Stimulated activated CD8-positive, alpha-beta memory T cell treated with anti-CD3 and anti-CD28 coated beads, Interleukin-12 subunit alpha, Interleukin-12 subunit beta, amount 100 ng/mL, for 24 hours (primary cell): ENCODE measurements around the gene TRPV4.

Experiments
- DNase-seq: peaks from one replicate; pipeline ENCODE4 v3.0.0-alpha.2; 2020; ENCODE audit errors: extremely low read depth

TRPV4 gene

GRCh38 chr12:109828754-109829511 lies 4.3 kb downstream of the TRPV4 start:
- DNase-seq = no peak

GRCh38 chr12:109827566-109828550 lies 5.3 kb downstream of the TRPV4 start:
- DNase-seq = no peak

GRCh38 chr12:109827080-109827479 lies 6.1 kb downstream of the TRPV4 start:
- DNase-seq = no peak

DNA sequence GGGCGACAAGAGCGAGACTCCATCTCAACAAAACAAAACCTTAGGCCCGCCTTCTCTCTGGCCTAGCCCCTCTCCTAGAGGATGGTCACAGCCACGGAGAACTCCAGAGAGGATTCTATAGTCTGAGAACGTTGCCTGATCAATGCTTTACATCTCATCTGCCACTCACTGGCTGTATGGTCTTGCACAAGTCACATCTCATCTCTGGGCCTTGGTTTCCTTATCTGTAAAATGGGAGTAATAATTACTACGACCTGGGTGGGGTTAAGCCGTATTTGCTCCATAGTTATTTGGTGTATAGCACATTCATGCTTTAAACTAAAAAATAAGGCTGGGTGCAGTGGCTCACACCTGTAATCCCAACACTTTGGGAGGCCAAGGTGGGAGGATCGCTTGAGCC lies 8.5 kb downstream of the TRPV4 start:
- no peak for DNase-seq

DNA sequence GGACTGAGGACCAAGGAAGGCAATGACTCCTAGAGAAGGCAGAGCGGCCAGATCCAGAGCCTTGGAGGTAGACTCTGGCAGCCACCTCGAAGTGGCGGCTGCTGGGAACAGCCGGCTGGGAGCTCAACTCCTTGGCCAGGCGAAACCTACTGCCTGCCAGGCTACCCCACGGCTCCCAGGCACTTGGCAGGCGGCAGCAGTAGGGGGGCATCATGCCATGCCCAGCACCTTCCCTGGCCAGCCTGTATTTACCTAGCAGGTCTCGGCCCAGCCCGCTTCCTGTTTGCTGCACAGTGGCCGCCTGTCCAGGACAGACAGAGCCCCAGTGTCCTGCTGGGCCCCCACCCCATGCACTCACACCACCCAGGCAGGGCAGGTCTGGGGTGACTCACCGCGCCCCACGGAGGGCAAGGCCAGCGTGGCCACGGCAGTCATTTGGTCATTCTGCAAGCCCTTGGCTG lies 10.2 kb downstream of the TRPV4 start:
- DNase-seq = no peak

- no peak for DNase-seq
Observed at GRCh38 chr12:109822416-109822815, 10.8 kb downstream of the TRPV4 start.

GRCh38 chr12:109821968-109822367 lies 11.2 kb downstream of the TRPV4 start:
- no peak for DNase-seq

- DNase-seq = no peak
Observed at GRCh38 chr12:109820816-109821381, 12.3 kb downstream of the TRPV4 start.

- no peak for DNase-seq
Observed at GRCh38 chr12:109818905-109819500, 14.2 kb downstream of the TRPV4 start.

DNA sequence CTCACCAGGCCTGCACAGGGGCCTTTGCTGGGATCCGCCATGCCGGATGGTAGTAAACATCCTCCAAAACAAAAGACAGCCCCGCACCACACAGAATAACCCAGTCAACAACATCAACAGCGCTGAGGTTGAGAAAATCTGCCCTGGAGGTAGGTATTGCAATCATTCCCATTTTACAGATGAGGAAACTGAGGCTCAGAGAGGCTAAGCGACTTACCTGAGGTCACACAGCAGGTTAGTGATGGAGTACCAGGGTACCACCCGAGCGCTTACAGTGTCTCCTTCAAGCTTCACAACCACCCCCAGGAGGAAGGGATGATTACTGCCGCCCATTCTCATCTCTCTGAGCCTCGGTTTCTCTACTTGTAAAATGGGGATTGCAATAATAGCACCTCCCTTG lies 14.9 kb downstream of the TRPV4 start:
- DNase-seq = no peak

DNA sequence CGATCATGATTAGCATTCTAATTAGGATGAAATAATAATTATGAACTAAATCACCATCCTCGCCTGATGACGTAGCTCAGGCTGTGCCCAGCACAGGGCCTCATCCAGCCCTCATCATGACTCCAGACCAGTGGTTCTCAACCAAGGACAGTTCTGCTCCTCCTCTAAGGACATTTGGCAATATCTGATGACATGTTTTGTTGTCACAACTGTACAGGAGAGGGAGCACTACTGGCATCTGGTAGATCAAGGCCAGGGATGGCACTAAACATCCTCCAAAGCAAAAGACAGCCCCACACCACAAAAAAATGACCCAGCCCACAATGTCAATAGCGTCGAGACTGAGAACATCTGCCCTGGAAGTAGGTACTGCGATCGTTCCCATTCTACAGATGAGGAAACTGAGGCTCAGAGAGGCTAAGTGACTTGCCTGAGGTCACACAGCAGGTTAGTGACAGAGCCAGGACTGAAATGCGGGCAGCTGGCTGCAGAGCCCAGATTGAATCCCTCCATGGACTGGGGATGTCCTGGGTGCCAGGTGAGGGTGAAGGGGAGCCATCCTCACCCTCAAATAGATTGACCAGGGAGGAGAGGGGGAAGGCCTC lies 15.5 kb downstream of the TRPV4 start:
- no peak for DNase-seq

GRCh38 chr12:109816870-109817269 lies 16.3 kb downstream of the TRPV4 start:
- DNase-seq = no peak

GRCh38 chr12:109815757-109816617 lies 17.2 kb downstream of the TRPV4 start:
- DNase-seq = no peak

GRCh38 chr12:109815225-109815624 lies 18.0 kb downstream of the TRPV4 start:
- no peak for DNase-seq

GRCh38 chr12:109814600-109815150 lies 18.5 kb downstream of the TRPV4 start:
- no peak for DNase-seq

- no peak for DNase-seq
Observed at GRCh38 chr12:109813810-109814416, 19.3 kb downstream of the TRPV4 start.

GRCh38 chr12:109811624-109811995 lies 21.6 kb downstream of the TRPV4 start:
- no peak for DNase-seq

- DNase-seq = no peak
Observed at GRCh38 chr12:109810954-109811623, 22.1 kb downstream of the TRPV4 start.
